Thoracic aorta (tissue), 2 donors: ENCODE data around the gene SPTBN4. TPM values are rescaled to one million over a fixed set of nuclear protein-coding genes. Genes with fewer than 3 reads are reported as not detected.
"Not testable (repeated sequence)": the region's sequence is repeated elsewhere in the genome, so short reads cannot be mapped to it uniquely, and the experiment has no call there.

Experiments used
- ATAC-seq: fragments of 150-250 bp; one replicate; pipeline ENCODE4 v1.8.0; 2017; ENCODE audit warnings: low read depth; ENCODE audit not compliant: insufficient number of reproducible peaks, low FRiP score
- DNase-seq: peaks from one replicate; pipeline ENCODE4 v3.0.0-alpha.2; 2020; ENCODE audit warnings: low spot score
- H3K27ac ChIP-seq, 2 donors: fragments of 200-600 bp; sonication (generic); 1 replicate in 1 of 2; 2 replicates in 1 of 2; pipeline ENCODE4 v1.5.1; 2016; ENCODE audit warnings: mild to moderate bottlenecking in 2 of 2, moderate library complexity in 2 of 2
- H3K27me3 ChIP-seq: fragments of 200-600 bp; sonication (generic); replicated peaks from 2 replicates; pipeline ENCODE4 v1.6.0; 2016; ENCODE audit warnings: mild to moderate bottlenecking; ENCODE audit not compliant: insufficient read depth
- H3K36me3 ChIP-seq: fragments of 200-600 bp; sonication (generic); one replicate; pipeline ENCODE4 v1.5.1; 2016
- H3K4me1 ChIP-seq, 2 donors: fragments of 200-600 bp; sonication (generic); 1 replicate in 1 of 2; 2 replicates in 1 of 2; pipeline versions ENCODE4 v1.5.1 to v1.6.0; 2016; ENCODE audit warnings: low read depth in 2 of 2, mild to moderate bottlenecking in 1 of 2; ENCODE audit not compliant: control insufficient read depth in 1 of 2
- H3K4me3 ChIP-seq: fragments of 200-600 bp; sonication (generic); 2 replicates; pipeline ENCODE4 v1.5.1; 2016; ENCODE audit warnings: mild to moderate bottlenecking
- H3K9me3 ChIP-seq: fragments of 200-600 bp; sonication (generic); 2 replicates; pipeline ENCODE4 v1.5.1; 2016
- CTCF ChIP-seq: fragments of 200-600 bp; sonication (generic); IDR thresholded peaks from one replicate; pipeline ENCODE4 v1.5.1; 2019; ENCODE audit warnings: antibody characterized with exemption
- total RNA-seq, 2 donors: library from RNA; depleted of rRNA; stranded (reverse); fragments of >200 nt; gene quantifications; one replicate each; pipeline versions ENCODE4 v1.1.0 to v1.2.3, GENCODE V29; 2016

Gene SPTBN4
- total RNA-seq, 2 donors from 2014 or later = 2.0 to 7.0 TPM

- peak overlapping the region; percentile 19 to 62 for H3K27ac ChIP-seq
- H3K4me3 ChIP-seq = no peak overlapping the region
- TF ChIP-seq CTCF = no peak
- no peaks in the 10 kb centered on the region for H3K9me3 ChIP-seq
- peak; percentile 63 for ATAC-seq
- DNase-seq = peak; percentile 26
- peaks cover 0 to 26% of the 10 kb centered on the region in 2 donors for H3K4me1 ChIP-seq
- no peaks in the 10 kb centered on the region for H3K36me3 ChIP-seq
- no peaks in the 10 kb centered on the region for H3K27me3 ChIP-seq
Observed at GRCh38 chr19:40542202-40542859, 75.5 kb downstream of the SPTBN4 start.

- no peak for TF ChIP-seq CTCF
- ATAC-seq = no peak
- H3K4me3 ChIP-seq = no peak overlapping the region
- H3K27me3 ChIP-seq = no peaks in the 10 kb centered on the region
- DNase-seq = no peak
- peak overlapping the region; percentile 19 to 62 for H3K27ac ChIP-seq
- no peaks in the 10 kb centered on the region for H3K36me3 ChIP-seq
- H3K9me3 ChIP-seq = no peaks in the 10 kb centered on the region
- H3K4me1 ChIP-seq = peaks cover 0 to 26% of the 10 kb centered on the region in 2 donors
Observed at GRCh38 chr19:40543029-40543597, 76.3 kb downstream of the SPTBN4 start.

GRCh38 chr19:40546153-40546841 is 79.5 kb downstream of the SPTBN4 start:
- H3K4me3 ChIP-seq, H3K27me3 ChIP-seq, H3K27ac ChIP-seq, H3K36me3 ChIP-seq, ATAC-seq, H3K9me3 ChIP-seq, DNase-seq: not testable (repeated sequence)
- peaks cover 0 to 19% of the 10 kb centered on the region in 2 donors for H3K4me1 ChIP-seq

DNA sequence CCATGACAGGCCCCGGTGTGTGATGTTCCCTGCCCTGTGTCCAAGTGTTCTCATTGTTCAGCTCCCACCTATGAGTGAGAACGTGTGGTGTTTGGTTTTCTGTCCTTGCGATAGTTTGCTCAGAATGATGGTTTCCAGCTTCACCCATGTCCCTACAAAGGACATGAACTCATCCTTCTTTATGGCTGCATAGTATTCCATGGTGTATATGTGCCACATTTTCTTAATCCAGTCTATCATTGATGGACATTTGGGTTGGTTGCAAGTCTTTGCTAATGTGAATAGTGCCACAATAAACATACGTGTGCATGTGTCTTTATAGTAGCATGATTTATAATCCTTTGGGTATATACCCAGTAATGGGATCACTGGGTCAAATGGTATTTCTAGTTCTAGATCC is 80.4 kb downstream of the SPTBN4 start:
- not testable (repeated sequence) for H3K27me3 ChIP-seq, H3K27ac ChIP-seq, ATAC-seq, H3K36me3 ChIP-seq, DNase-seq, H3K9me3 ChIP-seq, H3K4me3 ChIP-seq
- peaks cover 0 to 11% of the 10 kb centered on the region in 2 donors for H3K4me1 ChIP-seq

DNA sequence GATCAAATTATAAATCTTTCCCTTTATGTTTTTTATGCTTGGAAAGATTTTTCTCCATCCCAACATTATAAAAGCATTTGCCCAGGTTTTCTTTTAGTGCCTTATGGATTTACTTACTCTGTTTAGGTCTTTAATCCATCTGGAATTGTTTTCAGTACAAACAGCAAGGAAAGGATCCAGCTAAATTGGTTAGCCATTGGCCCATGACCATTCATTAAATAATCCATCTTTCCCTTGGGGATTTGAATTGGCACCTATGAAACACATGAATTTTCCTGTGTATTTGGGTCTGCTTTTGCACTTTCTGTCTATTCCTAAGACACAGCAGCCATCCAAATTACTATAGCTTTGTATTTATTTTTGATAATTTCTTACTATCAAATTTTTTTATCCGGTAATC is 81.0 kb downstream of the SPTBN4 start:
- Histone ChIP-seq H3K9me3 (no peaks in the 10 kb centered on the region), H3K4me3 (no peak overlapping the region)

More for the DNA sequence above, 81.0 kb downstream of the SPTBN4 start:
- H3K27me3 ChIP-seq = no peaks in the 10 kb centered on the region
- H3K36me3 ChIP-seq = no peaks in the 10 kb centered on the region
- DNase-seq (no peak), ATAC-seq (no peak)
- H3K4me1 ChIP-seq = peaks cover 0 to 5% of the 10 kb centered on the region in 2 donors
- no peak overlapping the region for H3K27ac ChIP-seq
- TF ChIP-seq CTCF = no peak
